Measurements from ENCODE around the gene RENBP.

The RENBP gene

GRCh38 chrX:153911798-153912197 lies 32.6 kb downstream of the RENBP start:
- DNase-seq, result no peak

- DNase-seq, result no peak
Observed at GRCh38 chrX:153910446-153910845, 34.0 kb downstream of the RENBP start.

- DNase-seq, result no peak
Observed at GRCh38 chrX:153909980-153910360, 34.5 kb downstream of the RENBP start.

GRCh38 chrX:153909024-153909979 lies 35.1 kb downstream of the RENBP start:
- DNase-seq, result no peak

- no peak for DNase-seq
Observed at GRCh38 chrX:153908219-153908860, 36.1 kb downstream of the RENBP start.

- DNase-seq, result no peak
Observed at GRCh38 chrX:153907456-153907855, 37.0 kb downstream of the RENBP start.

- DNase-seq, result no peak
Observed at GRCh38 chrX:153906126-153906917, 38.1 kb downstream of the RENBP start.

- no peak for DNase-seq
Observed at GRCh38 chrX:153905481-153906095, 38.9 kb downstream of the RENBP start.

- DNase-seq, result no peak
Observed at GRCh38 chrX:153903991-153904957, 40.2 kb downstream of the RENBP start, which contains the start of gene AVPR2. AVPR2 (plus strand) TSS chrX:153904673; CDS start chrX:153905146, 473 bp downstream.

- no peak for DNase-seq
Observed at GRCh38 chrX:153903238-153903980, 41.0 kb downstream of the RENBP start.

- DNase-seq, result no peak
Observed at GRCh38 chrX:153902385-153902784, 42.1 kb downstream of the RENBP start.

GRCh38 chrX:153901753-153902140 lies 42.7 kb downstream of the RENBP start:
- DNase-seq, result no peak

- DNase-seq, result peak; percentile 51
Observed at GRCh38 chrX:153900831-153901752, 43.4 kb downstream of the RENBP start.

- no peak for DNase-seq
Observed at GRCh38 chrX:153897899-153898298, 46.5 kb downstream of the RENBP start.

GRCh38 chrX:153889123-153889522 lies 55.3 kb downstream of the RENBP start:
- DNase-seq, result no peak

- no peak for DNase-seq
Observed at GRCh38 chrX:153888344-153888743, 56.1 kb downstream of the RENBP start.

GRCh38 chrX:153887385-153887784 lies 57.1 kb downstream of the RENBP start:
- DNase-seq, result no peak

- DNase-seq, result no peak
Observed at GRCh38 chrX:153886915-153887314, 57.5 kb downstream of the RENBP start.

All from SIG-M5 (cell line).